ENCODE data around the gene BCL11B.

DNA sequence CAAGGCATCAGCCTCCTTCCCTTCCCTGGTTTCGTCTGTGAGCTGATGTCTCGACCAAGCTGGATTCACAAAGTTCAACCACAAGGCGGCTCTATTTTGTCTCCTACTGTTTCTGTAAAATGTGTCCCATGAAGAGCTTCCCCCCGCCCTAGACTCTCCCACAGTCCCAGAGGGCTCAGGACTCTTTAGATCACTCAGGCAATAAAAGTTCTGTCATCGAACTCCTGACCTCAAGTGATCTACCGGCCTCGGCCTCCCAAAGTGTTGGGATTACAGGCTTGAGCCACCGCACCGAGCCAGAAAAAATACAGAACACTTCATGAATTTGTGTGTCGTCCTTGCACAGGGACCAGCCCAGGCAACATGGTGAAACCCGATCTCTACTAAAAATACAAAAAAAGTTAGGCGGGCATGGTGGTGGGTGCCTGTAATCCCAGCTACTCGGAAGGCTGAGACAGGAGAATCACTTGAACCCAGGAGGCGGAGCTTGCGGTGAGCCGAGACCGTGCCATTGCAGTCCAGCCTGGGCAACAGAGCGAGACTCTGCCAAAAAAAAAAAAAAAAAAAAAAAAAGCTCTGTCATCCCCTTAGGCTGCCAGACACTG, 149.4 kb downstream of the BCL11B start:
- TF ChIP-seq GATAD2A (IDR thresholded peaks at IDR 0.05): no peak
- no peak for TF ChIP-seq HMG20A (CRISPR knock-in tag; conservative IDR thresholded peaks at IDR 0.05)
- TF ChIP-seq EGR1 (conservative IDR thresholded peaks at IDR 0.05): no peak
- TF ChIP-seq, protein P1, sequence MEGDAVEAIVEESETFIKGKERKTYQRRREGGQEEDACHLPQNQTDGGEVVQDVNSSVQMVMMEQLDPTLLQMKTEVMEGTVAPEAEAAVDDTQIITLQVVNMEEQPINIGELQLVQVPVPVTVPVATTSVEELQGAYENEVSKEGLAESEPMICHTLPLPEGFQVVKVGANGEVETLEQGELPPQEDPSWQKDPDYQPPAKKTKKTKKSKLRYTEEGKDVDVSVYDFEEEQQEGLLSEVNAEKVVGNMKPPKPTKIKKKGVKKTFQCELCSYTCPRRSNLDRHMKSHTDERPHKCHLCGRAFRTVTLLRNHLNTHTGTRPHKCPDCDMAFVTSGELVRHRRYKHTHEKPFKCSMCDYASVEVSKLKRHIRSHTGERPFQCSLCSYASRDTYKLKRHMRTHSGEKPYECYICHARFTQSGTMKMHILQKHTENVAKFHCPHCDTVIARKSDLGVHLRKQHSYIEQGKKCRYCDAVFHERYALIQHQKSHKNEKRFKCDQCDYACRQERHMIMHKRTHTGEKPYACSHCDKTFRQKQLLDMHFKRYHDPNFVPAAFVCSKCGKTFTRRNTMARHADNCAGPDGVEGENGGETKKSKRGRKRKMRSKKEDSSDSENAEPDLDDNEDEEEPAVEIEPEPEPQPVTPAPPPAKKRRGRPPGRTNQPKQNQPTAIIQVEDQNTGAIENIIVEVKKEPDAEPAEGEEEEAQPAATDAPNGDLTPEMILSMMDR (IDR thresholded peaks at IDR 0.05 in 2 of 3, conservative IDR thresholded peaks at IDR 0.05 in 1 of 3; ENCODE audit: insufficient read depth in 2 of 3, low read depth in 1 of 3, low read length in 3 of 3): no peak
- no peak for TF ChIP-seq EZH2 (IDR thresholded peaks at IDR 0.05; ENCODE audit: borderline replicate concordance, low read depth, low read length)
- TF ChIP-seq EP300 (IDR thresholded peaks at IDR 0.05; ENCODE audit: low read length): no peak
- TF ChIP-seq NFATC3 (IDR thresholded peaks at IDR 0.05): no peak
- no peak for TF ChIP-seq LCOR (CRISPR knock-in tag; IDR thresholded peaks at IDR 0.05)
